T follicular helper cell (primary cell): ENCODE results near the gene LPP.
"Not testable (repeated sequence)": the region's sequence is repeated elsewhere in the genome, so short reads cannot be mapped to it uniquely, and the experiment has no call there.

Experiments used
- DNase-seq: peaks from one replicate; pipeline ENCODE4 v3.0.0-alpha.2; 2020; ENCODE audit warnings: low read depth

Gene LPP

GRCh38 chr3:188434594-188434993 is 280.6 kb downstream of the LPP start:
- DNase-seq, result no peak

GRCh38 chr3:188435266-188435665 is 281.3 kb downstream of the LPP start:
- DNase-seq, result no peak

DNA sequence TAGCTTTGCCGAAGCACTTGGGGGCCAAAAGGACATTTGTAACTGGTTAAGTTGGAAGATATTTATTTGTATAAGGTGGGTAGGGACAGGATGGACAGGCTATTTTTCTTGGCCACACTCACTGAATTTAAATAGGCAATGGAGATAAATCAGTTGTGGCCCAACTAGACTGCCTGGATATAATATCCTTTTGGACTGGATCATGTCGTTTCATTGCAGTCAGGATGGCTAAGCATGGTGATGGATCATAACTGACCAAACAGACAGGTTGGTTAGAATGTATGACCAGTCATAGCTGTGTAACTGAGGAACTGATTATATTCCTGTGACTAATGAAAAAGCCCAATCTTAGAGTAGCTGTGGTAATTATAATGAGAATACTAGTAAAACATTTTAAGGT is 284.0 kb downstream of the LPP start:
- no peak for DNase-seq

DNA sequence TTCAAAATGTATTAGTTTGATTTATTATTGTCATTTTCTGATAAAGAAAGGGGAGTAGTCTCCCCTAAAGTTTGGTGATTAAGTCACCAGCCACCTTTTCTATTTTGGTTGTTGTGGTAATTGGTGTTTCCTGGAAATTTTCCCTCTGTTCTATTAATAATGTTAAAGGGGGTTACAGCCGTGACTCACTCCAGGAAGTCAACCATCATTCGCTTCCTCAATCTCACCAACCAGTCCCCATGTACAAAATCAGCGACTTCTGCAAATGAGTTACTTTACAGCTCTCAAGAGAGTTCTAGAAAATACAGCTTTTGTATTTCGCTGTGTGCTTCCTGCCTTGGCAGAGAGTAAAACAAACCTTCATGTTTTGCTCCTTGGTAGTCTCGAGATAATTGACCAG is 285.1 kb downstream of the LPP start:
- no peak for DNase-seq

- DNase-seq, result no peak
Measured at GRCh38 chr3:188440340-188440972, 286.5 kb downstream of the LPP start.

DNA sequence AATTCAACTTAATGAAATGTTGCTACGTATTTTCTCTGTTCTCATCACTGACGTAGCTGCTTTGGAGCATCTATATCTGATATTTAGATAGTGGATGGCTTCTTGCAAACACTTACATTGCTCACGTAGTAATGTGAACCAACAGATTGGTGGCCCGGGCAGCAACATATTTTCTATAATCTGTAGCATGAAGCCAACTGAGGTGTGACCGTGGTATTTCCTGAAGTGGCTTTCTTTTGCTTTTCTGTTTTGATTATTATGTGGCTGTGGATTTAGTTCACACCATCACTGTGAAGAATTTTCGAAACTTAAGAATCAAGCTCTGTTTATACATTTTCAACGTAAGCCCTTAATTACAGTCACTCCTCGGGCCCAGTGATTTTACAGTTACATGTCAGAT is 288.5 kb downstream of the LPP start:
- no peak for DNase-seq

- not testable (repeated sequence) for DNase-seq
Measured at GRCh38 chr3:188445175-188445574, 291.2 kb downstream of the LPP start.

DNA sequence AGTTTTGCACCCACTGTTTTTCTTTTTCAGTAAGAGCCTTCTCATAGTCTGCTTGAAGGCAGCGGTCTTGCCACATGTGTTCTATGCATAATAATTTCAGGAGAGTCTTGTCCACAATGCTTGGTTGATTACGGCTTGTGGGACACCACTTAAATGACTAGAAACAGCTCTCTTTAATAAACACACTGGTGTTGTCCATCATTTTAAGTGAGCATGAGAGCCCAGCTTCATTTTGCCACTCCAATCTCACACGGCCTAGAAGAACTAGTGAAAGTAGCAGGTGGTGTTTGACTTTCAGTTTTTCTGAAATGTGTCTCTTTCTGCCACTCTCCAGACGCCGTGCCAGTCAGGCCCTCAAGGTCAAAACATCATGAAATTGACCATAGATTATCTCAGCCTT is 292.1 kb downstream of the LPP start:
- no peak for DNase-seq

GRCh38 chr3:188446766-188447165 is 292.8 kb downstream of the LPP start:
- no peak for DNase-seq

DNA sequence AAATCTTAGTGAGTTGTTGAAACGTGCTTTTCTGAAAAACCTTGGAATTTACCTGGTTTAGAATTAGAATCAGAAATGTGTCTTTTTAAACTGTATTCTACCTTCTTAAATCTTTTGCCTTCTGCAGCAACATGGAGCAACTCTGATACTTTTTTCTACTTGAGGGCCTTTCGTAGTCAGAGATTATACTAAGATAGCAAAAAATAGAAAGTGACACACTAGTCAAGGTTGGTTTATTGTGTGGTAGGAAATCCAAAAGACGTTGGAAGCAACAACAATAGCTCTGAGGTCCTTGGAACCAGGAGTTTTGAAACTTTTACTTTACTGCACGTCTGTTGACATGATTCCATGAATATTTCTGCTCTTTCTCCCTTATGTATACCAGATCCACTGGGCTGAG is 294.9 kb downstream of the LPP start:
- no peak for DNase-seq

DNA sequence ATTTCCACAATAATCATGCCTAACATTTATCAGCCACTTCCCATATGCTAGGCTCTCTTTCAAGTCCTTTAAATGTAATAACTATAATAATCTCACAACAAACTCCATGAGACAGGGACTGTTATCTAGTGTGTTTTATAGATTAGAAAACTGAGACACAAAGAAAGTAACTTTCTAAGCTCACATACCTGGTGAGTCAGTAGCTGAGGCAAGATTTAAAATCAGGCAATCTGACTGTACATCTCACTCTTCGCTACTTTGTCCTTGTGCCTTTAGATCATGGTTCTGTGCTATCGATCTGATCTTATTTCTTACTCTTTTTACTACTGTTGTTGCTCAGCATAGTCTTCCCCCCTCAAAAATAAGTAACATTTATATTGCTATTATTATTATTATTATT is 295.5 kb downstream of the LPP start:
- DNase-seq, result no peak

- no peak for DNase-seq
Measured at GRCh38 chr3:188452158-188452772, 298.3 kb downstream of the LPP start.

- DNase-seq, result no peak
Measured at GRCh38 chr3:188453431-188454384, 299.8 kb downstream of the LPP start.

DNA sequence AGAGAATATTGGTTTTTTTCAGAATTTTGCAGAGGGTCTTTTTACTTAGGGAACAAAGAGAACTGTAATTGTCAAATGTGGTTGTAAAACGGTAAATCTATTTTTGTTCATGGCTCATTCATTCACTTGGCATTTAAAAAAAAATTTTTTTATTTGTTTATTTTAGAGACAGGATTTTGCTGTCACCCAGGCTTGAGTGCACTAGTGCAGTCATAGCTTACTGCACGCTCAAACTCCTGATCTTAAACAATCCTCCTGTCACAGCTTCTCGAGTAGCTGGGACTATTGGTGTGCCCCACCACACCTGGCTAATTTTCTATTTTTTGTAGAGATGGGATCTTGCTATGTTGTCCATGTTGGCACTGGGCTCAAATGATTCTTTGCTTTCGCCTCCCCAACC is 301.8 kb downstream of the LPP start:
- no peak for DNase-seq

- DNase-seq, result no peak
Measured at GRCh38 chr3:188458756-188459155, 304.8 kb downstream of the LPP start.

- no peak for DNase-seq
Measured at GRCh38 chr3:188465311-188465710, 311.4 kb downstream of the LPP start.

DNA sequence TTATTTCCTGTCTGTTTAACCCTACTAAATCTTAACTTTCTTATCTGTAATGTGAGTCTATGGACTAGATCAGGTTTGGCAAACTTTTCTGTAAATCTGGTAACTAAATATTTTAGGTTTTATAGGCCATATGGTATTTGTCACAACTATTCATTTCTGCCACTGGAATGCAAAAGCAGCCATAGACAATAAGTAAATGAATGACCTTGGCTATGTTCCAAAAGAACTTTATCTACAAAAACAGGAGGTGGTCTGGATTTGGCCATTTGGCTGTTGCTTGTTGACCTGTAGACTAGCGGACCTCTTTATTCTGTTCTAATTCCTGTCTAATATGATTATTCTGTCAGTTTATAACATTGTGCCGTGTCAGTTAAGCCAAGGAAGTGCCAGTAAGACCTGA is 314.2 kb downstream of the LPP start:
- DNase-seq, result no peak

DNA sequence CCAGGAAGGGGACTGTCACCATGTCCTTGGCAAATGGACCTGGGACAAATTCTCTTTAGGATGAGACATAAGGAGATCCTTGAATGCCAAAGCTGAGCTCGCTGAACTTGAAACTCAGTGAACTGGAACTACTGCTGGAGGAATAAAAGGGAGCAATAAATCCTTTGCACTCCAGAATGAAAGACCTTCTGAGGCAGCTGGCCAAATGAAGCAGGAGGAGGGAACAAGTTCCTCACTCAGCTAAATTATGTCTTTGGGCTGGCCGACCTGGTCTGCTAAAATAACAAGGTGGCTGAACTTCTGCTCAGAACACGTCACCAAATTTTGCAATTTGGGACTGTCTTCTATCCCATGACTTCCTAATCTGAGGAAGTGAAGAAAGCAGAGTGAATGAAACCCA is 314.7 kb downstream of the LPP start:
- DNase-seq, result no peak

GRCh38 chr3:188469228-188469885 is 315.4 kb downstream of the LPP start:
- no peak for DNase-seq

- DNase-seq, result no peak
Measured at GRCh38 chr3:188470508-188471130, 316.7 kb downstream of the LPP start.

DNA sequence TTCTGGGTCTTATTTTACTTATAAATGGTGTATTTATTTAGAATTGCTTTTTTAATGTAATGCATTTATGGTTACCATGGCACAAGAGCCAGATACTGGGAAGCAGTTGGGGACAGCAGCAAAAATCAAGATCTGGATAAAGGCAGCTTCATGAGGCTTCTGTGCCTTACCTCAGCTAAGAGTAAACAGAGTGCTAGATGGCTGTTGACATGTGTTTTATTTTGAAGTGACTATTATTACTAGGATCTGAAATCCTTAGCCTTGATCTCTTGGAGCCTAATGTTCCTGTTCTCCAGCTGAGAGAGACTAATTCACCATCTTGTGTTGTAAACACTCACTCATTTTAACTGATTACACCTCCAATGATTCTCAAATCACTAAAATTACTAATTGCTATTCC is 317.8 kb downstream of the LPP start:
- DNase-seq, result no peak

DNA sequence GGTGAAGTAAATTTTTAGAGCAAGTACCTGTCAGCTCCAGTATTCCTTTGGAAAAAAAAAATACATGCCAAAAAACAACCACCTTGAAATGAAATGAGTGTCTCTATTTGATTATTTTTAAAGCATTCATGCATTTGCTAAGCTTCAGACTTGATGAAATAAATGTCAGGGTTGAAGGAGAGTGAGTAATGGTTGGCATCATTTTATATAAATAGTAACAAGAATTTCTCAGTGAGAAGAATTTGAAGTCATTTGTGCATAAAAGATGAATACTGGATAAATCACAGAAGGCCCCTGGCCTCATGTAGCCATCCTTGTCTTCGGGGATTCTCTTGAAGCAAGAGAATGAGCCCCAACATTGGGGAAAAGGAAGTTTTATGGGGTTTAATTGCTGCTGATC is 318.4 kb downstream of the LPP start:
- no peak for DNase-seq
